ENCODE data around the gene MTFP1. TPM values are rescaled to one million over a fixed set of nuclear protein-coding genes. Genes with fewer than 3 reads are reported as not detected.

The MTFP1 gene
- total and polyA plus RNA-seq, 9 of the 15 experiments (the other 6 are each of a cell fraction or from before 2014, with no cell fraction given): 10.7 to 52.0 (median 30.1) TPM

DNA sequence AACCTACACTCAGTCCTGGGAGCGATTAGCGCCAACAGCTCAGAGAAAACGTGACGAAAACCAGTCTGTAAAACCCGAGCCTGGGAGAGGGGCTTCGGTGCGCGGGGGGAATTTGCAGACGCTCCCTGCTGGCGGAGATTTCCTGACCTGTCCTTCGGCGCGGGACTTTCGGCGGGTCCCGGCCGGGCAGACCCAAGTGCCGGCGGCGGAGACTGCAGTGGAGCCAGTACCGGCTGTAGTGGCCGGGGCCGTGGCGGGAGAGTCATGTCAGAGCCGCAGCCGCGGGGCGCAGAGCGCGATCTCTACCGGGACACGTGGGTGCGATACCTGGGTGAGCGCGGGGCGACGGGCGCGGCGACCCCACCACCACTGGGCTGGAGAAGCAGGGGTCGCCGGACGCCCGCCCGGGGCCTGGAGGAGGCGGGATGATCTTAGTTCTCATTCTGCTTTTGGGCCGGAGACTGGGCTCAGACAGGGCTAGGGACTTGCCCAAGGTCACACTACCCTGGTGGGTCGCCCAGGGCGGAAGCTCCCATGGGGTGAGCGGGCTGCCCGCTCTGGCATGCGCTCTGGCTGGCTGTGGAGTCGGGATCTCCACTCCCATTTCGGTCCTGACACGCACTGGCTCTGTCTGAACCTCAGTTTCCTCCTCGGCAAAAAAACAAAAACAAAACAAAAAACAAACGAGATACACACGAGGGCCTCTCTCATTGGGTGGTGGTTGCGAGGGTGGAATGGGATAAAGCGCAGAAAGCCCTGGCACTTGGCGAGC, at the start of gene MTFP1 (continued):
- TF ChIP-seq, protein P1, sequence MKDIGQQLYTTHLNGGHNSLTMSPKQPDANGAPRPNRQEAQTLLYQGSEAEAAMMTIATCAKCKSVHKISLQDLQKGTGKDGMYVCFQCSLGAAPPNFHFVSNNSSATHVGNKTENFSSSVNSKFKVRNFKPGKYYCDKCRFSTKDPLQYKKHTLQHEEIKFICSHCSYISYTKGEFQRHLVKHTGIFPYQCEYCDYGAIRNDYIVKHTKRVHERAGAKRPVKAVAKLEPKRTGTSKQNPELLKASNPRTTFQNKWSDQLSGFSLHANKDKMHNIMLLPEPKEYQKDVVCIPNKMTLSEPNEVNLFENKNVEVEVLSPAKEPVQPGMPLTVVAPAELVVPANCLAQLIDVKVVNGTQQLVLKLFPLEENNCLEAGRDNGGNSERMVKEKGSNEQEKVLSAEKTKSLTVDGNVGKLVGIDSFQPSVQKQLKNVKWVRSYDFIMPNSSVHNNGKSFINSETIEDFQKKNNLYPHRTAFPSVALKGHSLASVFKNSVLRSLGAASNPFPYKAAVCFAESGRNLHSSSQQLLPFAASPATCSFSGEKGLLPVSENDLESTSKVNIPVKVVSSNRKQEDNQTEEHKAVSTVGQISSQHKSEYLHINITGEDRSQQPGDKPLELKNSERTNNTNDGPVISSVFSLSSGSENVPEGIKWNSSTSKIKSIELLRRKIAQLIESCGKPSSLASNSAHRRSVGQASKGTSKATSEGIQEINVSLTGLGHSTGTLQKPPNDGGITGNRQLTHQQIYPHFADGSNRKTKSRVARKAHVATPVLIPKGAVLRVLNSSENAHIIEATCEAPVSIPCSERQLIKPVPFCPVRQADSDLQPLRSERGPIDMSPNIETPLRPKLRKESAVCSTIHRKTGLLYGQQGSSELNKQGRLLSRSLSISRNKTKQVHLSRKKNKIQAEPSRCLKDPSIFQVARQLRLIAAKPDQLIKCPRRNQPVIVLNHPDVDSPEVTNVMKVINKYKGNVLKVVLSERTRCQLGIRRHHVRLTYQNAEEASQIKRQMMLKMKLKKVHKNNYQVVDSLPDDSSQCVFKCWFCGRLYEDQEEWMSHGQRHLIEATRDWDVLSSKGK (CRISPR knock-in tag; IDR thresholded peaks at IDR 0.05): no peak
- TF ChIP-seq FOXA3 (CRISPR knock-in tag; conservative IDR thresholded peaks at IDR 0.05 in 1 of 2, IDR thresholded peaks at IDR 0.05 in 1 of 2) (no peak), NR3C1 (CRISPR knock-in tag; IDR thresholded peaks at IDR 0.05) (no peak), NCOA4 (IDR thresholded peaks at IDR 0.05; ENCODE audit: partially characterized antibody) (no peak), JUNB (CRISPR knock-in tag; conservative IDR thresholded peaks at IDR 0.05) (no peak), MXI1 (IDR thresholded peaks at IDR 0.05; ENCODE audit: low read depth, low read length) (no peak), RFX7 (CRISPR knock-in tag; IDR thresholded peaks at IDR 0.05) (no peak), ZNF57 (CRISPR knock-in tag; IDR thresholded peaks at IDR 0.05) (no peak), ZNF695 (CRISPR knock-in tag; IDR thresholded peaks at IDR 0.05) (no peak)
- TF ChIP-seq, protein P2, sequence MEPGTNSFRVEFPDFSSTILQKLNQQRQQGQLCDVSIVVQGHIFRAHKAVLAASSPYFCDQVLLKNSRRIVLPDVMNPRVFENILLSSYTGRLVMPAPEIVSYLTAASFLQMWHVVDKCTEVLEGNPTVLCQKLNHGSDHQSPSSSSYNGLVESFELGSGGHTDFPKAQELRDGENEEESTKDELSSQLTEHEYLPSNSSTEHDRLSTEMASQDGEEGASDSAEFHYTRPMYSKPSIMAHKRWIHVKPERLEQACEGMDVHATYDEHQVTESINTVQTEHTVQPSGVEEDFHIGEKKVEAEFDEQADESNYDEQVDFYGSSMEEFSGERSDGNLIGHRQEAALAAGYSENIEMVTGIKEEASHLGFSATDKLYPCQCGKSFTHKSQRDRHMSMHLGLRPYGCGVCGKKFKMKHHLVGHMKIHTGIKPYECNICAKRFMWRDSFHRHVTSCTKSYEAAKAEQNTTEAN (CRISPR knock-in tag; IDR thresholded peaks at IDR 0.05): no peak
- TF ChIP-seq, protein P3, sequence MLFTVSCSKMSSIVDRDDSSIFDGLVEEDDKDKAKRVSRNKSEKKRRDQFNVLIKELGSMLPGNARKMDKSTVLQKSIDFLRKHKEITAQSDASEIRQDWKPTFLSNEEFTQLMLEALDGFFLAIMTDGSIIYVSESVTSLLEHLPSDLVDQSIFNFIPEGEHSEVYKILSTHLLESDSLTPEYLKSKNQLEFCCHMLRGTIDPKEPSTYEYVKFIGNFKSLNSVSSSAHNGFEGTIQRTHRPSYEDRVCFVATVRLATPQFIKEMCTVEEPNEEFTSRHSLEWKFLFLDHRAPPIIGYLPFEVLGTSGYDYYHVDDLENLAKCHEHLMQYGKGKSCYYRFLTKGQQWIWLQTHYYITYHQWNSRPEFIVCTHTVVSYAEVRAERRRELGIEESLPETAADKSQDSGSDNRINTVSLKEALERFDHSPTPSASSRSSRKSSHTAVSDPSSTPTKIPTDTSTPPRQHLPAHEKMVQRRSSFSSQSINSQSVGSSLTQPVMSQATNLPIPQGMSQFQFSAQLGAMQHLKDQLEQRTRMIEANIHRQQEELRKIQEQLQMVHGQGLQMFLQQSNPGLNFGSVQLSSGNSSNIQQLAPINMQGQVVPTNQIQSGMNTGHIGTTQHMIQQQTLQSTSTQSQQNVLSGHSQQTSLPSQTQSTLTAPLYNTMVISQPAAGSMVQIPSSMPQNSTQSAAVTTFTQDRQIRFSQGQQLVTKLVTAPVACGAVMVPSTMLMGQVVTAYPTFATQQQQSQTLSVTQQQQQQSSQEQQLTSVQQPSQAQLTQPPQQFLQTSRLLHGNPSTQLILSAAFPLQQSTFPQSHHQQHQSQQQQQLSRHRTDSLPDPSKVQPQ (CRISPR knock-in tag; IDR thresholded peaks at IDR 0.05; ENCODE audit: borderline replicate concordance): no peak
